HUES6 (cell line): ENCODE results near the gene MINK1.

ENCODE experiments used
- H3K27ac ChIP-seq: 2 replicates; pipeline ENCODE4 v1.7.0; 2013; ENCODE audit warnings: low read depth, mild to moderate bottlenecking, low read length, inconsistent platforms
- H3K27me3 ChIP-seq: 2 replicates; pipeline ENCODE4 v1.6.1; 2013; ENCODE audit warnings: low read length; ENCODE audit not compliant: control insufficient read depth, insufficient read depth
- H3K36me3 ChIP-seq: 2 replicates; pipeline ENCODE4 v1.6.1; 2013; ENCODE audit warnings: low read length; ENCODE audit not compliant: control insufficient read depth, insufficient read depth
- H3K4me1 ChIP-seq: 2 replicates; pipeline ENCODE4 v1.6.1; 2013; ENCODE audit warnings: low read length; ENCODE audit not compliant: control insufficient read depth, insufficient read depth
- H3K4me3 ChIP-seq: 2 replicates; pipeline ENCODE4 v1.5.1; 2013; ENCODE audit warnings: low read depth, low read length
- H3K9ac ChIP-seq: one replicate; pipeline ENCODE4 v1.6.1; 2013; ENCODE audit warnings: mild to moderate bottlenecking, low read length
- H3K9me3 ChIP-seq: 2 replicates; pipeline ENCODE4 v1.6.1; 2013; ENCODE audit warnings: low read depth, low read length; ENCODE audit not compliant: control insufficient read depth, insufficient read depth

The MINK1 gene

GRCh38 chr17:4796552-4796920 lies 36.6 kb upstream of the MINK1 start:
- Histone ChIP-seq H3K4me3 (peak overlapping the region; percentile 96), H3K9ac (peak overlapping the region; percentile 95), H3K27ac (peak overlapping the region; percentile 69), H3K27me3 (0 out of 2 replicates have a peak, but pooled peaks cover 3% of the 10 kb centered on the region), H3K4me1 (no peaks in the 10 kb centered on the region), H3K9me3 (no peaks in the 10 kb centered on the region), H3K36me3 (peaks cover 20% of the 10 kb centered on the region)

GRCh38 chr17:4800462-4801196 lies 32.5 kb upstream of the MINK1 start:
- Histone ChIP-seq H3K9ac (no peak overlapping the region), H3K4me1 (no peaks in the 10 kb centered on the region), H3K27ac (no peak overlapping the region), H3K4me3 (no peak overlapping the region), H3K27me3 (no peaks in the 10 kb centered on the region), H3K9me3 (no peaks in the 10 kb centered on the region), H3K36me3 (peaks cover 20% of the 10 kb centered on the region)

GRCh38 chr17:4802228-4802627 lies 30.9 kb upstream of the MINK1 start, which contains the start of gene C17orf114:
Gene C17orf114 (minus strand): TSS chr17:4802328.
- Histone ChIP-seq H3K27me3 (no peaks in the 10 kb centered on the region), H3K9me3 (no peaks in the 10 kb centered on the region), H3K36me3 (peaks cover 18% of the 10 kb centered on the region), H3K9ac (no peak within 1 kb of the TSS), H3K4me1 (no peaks in the 10 kb centered on the region), H3K27ac (no peak within 1 kb of the TSS), H3K4me3 (no peak within 1 kb of the TSS)

GRCh38 chr17:4806456-4806776 lies 26.7 kb upstream of the MINK1 start:
- H3K4me1 ChIP-seq, result peaks cover 6% of the 10 kb centered on the region; the same call in 1 of the 2 replicates
- peaks cover 26% of the 10 kb centered on the region for H3K36me3 ChIP-seq
- H3K27ac ChIP-seq, result no peak overlapping the region
- H3K9ac ChIP-seq, result peak overlapping the region; percentile 72
- peak overlapping the region; percentile 74 for H3K4me3 ChIP-seq
- H3K9me3 ChIP-seq, result no peaks in the 10 kb centered on the region
- no peaks in the 10 kb centered on the region for H3K27me3 ChIP-seq

- Histone ChIP-seq H3K4me1 (peaks cover 6% of the 10 kb centered on the region; the same call in 1 of the 2 replicates), H3K9me3 (no peaks in the 10 kb centered on the region), H3K4me3 (peak within 1 kb of the TSS; percentile 74), H3K27ac (no peak within 1 kb of the TSS), H3K9ac (peak within 1 kb of the TSS; percentile 74), H3K36me3 (peaks cover 29% of the 10 kb centered on the region), H3K27me3 (no peaks in the 10 kb centered on the region)
These were observed 26.1 kb upstream of the MINK1 start, which contains the start of gene PLD2 for GRCh38 chr17:4806777-4807604. Gene PLD2 (plus strand): TSS chr17:4807152. CDS start chr17:4807773, 621 bp downstream.

GRCh38 chr17:4807605-4808377 lies 25.3 kb upstream of the MINK1 start:
- peaks cover 6% of the 10 kb centered on the region; the same call in 1 of the 2 replicates for H3K4me1 ChIP-seq
- no peak overlapping the region for H3K27ac ChIP-seq
- H3K36me3 ChIP-seq, result peaks cover 29% of the 10 kb centered on the region
- H3K27me3 ChIP-seq, result no peaks in the 10 kb centered on the region
- H3K4me3 ChIP-seq, result peak overlapping the region; percentile 74
- peak overlapping the region; percentile 74 for H3K9ac ChIP-seq
- no peaks in the 10 kb centered on the region for H3K9me3 ChIP-seq

- Histone ChIP-seq H3K4me3 (no peak overlapping the region), H3K27ac (no peak overlapping the region), H3K27me3 (no peaks in the 10 kb centered on the region), H3K36me3 (peaks cover 31% of the 10 kb centered on the region), H3K9me3 (no peaks in the 10 kb centered on the region), H3K9ac (no peak overlapping the region), H3K4me1 (peaks cover 6% of the 10 kb centered on the region; the same call in 1 of the 2 replicates)
These were observed 24.8 kb upstream of the MINK1 start for GRCh38 chr17:4808378-4808767.

- no peak overlapping the region for H3K4me3 ChIP-seq
- no peak overlapping the region for H3K9ac ChIP-seq
- peaks cover 48% of the 10 kb centered on the region for H3K36me3 ChIP-seq
- H3K4me1 ChIP-seq, result peaks cover 6% of the 10 kb centered on the region; the same call in 1 of the 2 replicates
- no peak overlapping the region for H3K27ac ChIP-seq
- H3K27me3 ChIP-seq, result no peaks in the 10 kb centered on the region
- H3K9me3 ChIP-seq, result no peaks in the 10 kb centered on the region
These were observed 22.3 kb upstream of the MINK1 start for GRCh38 chr17:4810696-4811290.

GRCh38 chr17:4811471-4811870 lies 21.7 kb upstream of the MINK1 start:
- no peak overlapping the region for H3K27ac ChIP-seq
- H3K9me3 ChIP-seq, result no peaks in the 10 kb centered on the region
- H3K36me3 ChIP-seq, result peaks cover 54% of the 10 kb centered on the region

GRCh38 chr17:4812690-4813089 lies 20.4 kb upstream of the MINK1 start:
- peaks cover 63% of the 10 kb centered on the region for H3K36me3 ChIP-seq

More at GRCh38 chr17:4811471-4811870, 21.7 kb upstream of the MINK1 start:
- Histone ChIP-seq H3K4me1 (peaks cover 6% of the 10 kb centered on the region; the same call in 1 of the 2 replicates), H3K9ac (no peak overlapping the region), H3K27me3 (no peaks in the 10 kb centered on the region), H3K4me3 (no peak overlapping the region)

More at GRCh38 chr17:4812690-4813089, 20.4 kb upstream of the MINK1 start:
- H3K4me3 ChIP-seq, result no peak overlapping the region
- no peaks in the 10 kb centered on the region for H3K9me3 ChIP-seq
- H3K9ac ChIP-seq, result no peak overlapping the region
- H3K4me1 ChIP-seq, result peaks cover 4% of the 10 kb centered on the region; the same call in 1 of the 2 replicates
- H3K27ac ChIP-seq, result no peak overlapping the region
- H3K27me3 ChIP-seq, result no peaks in the 10 kb centered on the region
